GM18861 (cell line): Measurements from ENCODE around the gene UBN1.

ENCODE experiments used
- ATAC-seq: cut with Tn5 transposase; IDR thresholded peaks from one replicate; pipeline ENCODE4 v1.9.1; 2021; ENCODE audit not compliant: unreplicated experiment

Gene UBN1

GRCh38 chr16:4814046-4814445 is 33.2 kb upstream of the UBN1 start:
- ATAC-seq = no peak

DNA sequence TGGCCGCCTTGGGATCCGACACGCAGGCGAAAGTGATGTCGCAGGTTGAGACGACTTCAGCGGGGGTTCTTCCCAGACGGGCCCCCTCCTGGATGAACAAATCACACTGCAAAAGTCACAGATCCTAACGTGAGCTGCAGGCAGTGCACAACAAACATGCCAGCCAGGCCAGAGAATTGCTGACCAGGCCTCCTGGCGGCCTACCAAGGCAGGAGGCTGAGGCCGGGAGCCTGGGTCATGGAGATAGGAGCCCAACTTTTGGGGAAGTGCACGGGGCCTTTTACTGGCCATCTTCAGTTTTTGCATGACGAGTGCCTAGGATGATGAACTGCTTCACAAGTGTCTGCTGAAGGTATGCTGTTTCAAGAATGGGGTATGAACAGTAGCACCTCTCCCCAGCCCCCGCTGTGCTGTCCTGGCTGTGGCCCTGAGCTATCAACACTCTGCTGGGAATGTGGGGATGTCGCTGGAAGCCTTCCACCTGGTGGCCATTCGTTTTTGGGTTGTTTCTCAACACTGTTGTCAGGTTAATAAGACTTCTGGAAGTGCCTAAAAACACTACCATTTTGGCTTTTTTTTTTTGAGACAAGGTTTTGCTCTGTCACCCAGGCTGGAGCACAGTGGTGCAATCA is 32.6 kb upstream of the UBN1 start:
- ATAC-seq = no peak

GRCh38 chr16:4820652-4821051 is 26.6 kb upstream of the UBN1 start:
- no peak for ATAC-seq

DNA sequence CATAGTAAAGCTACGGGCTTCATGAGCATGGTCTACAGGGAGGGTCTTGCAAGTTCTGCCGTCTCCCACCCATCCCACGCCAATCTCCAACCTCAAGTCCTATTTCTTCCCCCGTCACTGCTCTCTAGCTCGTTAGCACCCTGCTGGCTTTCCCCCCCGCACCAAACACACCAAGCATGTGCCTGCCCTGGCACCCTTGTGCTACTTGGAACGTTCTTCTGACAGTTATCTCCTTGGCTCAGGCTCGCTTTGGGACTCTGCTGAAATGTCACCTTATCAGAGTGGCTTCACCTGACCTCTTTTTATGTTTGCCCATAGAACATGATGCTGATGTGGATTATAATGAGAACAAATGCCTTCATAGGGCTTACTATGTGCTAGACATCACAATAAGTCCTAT is 22.1 kb upstream of the UBN1 start:
- ATAC-seq = no peak

DNA sequence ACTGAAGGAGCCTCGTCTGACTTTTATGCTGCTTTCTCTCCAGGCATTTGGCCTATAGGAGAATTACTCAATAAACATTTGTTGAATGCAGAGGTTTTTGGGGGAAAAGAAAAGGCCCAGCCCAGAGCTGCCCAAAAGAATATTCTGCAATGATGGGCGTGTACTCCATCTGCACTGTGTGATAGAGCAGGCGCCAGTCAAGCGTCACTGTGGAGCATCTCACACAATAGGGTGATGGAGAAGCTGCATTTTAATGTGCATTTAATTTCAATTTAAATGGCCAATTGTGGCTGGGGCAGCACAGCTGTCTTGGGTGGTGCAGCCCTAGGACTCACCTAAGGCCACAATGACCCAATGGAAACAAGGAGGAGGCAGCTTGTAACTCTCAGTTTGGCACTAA is 20.8 kb upstream of the UBN1 start:
- ATAC-seq = no peak

DNA sequence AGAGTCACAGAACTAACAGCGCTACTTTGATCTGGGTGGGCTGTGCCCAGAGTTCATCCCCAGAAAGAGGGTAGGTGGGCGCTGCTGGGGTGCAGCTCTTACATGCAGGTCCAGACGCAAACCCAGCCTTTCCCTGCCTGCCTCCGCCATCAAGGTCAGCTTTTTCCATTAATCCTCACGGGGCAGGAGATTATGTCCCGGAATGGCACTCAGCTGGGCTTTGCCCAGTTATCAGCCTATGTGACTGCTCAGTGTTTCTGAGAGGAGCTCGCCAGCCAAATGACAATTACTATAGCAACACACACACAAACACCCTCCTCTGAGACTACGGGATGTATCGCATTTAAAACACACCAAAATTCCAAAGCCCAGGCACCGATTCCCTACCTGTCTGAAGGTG is 20.3 kb upstream of the UBN1 start:
- no peak for ATAC-seq

- ATAC-seq = no peak
Measured at GRCh38 chr16:4828567-4829321, 18.5 kb upstream of the UBN1 start.

DNA sequence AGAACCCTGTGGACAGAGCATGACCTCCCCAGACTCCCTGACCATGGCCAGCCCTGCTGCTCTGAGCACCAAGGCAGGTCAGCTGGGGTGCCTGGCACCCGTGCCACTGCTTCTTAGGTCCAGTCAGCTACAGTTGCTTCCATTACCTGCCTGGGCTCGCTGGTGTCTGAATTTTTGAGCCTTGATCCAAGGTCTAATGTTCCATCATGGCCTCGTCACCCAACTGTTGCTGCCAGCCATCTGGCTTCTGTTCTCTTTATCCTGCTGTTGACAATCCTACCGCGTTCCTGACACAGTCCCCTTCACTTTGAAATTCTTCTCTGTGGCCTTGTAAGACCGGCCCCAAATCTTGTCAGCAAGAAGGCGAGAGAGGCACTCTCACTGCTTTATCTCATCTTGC is 16.9 kb upstream of the UBN1 start:
- ATAC-seq = no peak

GRCh38 chr16:4831616-4832015 is 15.7 kb upstream of the UBN1 start:
- ATAC-seq = no peak

GRCh38 chr16:4832698-4833343 is 14.5 kb upstream of the UBN1 start:
- ATAC-seq = no peak

DNA sequence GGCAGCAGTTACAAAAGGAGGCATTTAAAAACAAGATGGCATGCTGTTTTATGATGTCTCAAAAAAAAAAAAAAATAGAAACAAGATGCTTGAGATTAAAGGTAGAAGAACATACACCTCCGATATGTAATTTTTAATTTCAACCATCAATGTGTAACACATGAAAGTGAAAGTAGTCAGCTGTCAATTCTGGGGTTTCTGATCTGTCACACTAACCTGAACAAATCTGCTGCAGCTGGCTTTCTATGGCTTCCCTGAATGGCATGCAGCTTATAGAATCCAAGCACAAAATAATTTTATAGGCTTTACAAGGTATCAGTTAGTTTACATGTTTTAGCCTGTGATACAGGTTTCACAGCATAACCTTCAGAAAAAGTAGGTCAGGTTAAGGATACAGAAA is 13.7 kb upstream of the UBN1 start:
- ATAC-seq = no peak

GRCh38 chr16:4836727-4837126 is 10.6 kb upstream of the UBN1 start:
- no peak for ATAC-seq

- ATAC-seq = no peak
Measured at GRCh38 chr16:4837733-4838501, 9.4 kb upstream of the UBN1 start.

DNA sequence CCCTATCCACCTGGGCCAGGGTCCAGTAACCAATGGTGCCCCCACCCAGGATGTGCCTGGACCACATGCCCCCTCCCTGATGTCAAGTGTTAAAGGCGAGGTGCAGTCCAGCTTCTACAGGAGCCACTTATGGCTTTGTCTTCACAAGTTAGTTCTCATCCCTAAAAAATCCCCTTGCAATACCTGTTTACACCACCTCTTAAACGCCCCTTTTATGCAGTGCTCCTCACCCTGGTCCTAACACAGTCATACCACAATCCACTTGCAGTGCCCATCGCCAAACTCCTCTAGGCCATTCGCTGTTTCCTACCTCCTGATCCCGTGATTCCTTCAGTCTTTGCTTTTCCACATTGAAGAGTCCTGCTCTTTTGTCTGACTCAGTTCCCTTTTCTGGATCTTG is 7.3 kb upstream of the UBN1 start:
- ATAC-seq = no peak

DNA sequence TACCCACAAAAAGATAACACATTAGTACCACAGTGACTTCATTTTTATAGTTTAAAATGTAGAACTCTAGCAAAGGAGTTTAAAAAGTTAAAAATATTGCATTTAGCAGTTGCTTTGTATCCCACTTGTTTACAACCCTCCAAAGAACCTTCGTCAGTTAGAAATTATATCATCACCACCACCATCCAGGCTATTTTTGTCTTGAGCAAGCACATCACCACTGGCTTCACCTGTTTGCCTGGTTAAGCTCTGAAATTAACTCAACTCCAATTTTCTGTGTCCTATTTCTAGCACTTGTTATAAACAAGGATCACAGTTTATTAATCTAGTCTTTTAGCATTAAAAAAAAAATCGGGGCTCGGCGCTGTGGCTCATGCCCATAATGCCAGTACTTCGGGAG is 6.3 kb upstream of the UBN1 start:
- no peak for ATAC-seq

GRCh38 chr16:4846503-4846900 is 779 bp upstream of the UBN1 start:
- no peak for ATAC-seq

- ATAC-seq = peak; percentile 8
Measured at GRCh38 chr16:4847774-4848587, 700 bp downstream of the UBN1 start.

GRCh38 chr16:4850211-4850610 is 2.9 kb downstream of the UBN1 start:
- ATAC-seq = no peak

GRCh38 chr16:4852221-4852872 is 5.1 kb downstream of the UBN1 start:
- no peak for ATAC-seq

- no peak for ATAC-seq
Measured at GRCh38 chr16:4855371-4855770, 8.1 kb downstream of the UBN1 start.
